KOPT-K1 (cell line): ENCODE data around the gene OR51L1.
"Not testable (repeated sequence)": the region's sequence is repeated elsewhere in the genome, so short reads cannot be mapped to it uniquely, and the experiment has no call there.

Source experiments
- H3K27ac ChIP-seq: fragments of 200-600 bp; sonication (generic); 2 replicates; pipeline ENCODE4 v1.5.1; 2016; ENCODE audit warnings: antibody characterized with exemption, mild to moderate bottlenecking, low read depth, low read length; ENCODE audit not compliant: poor library complexity, severe bottlenecking
- H3K36me3 ChIP-seq: fragments of 200-600 bp; sonication (generic); 2 replicates; pipeline ENCODE4 v1.5.1; 2017; ENCODE audit warnings: antibody characterized with exemption, mild to moderate bottlenecking, low read length, moderate library complexity; ENCODE audit not compliant: insufficient read depth
- H3K9me3 ChIP-seq: fragments of 200-600 bp; sonication (generic); 2 replicates; pipeline ENCODE4 v1.5.1; 2017; ENCODE audit warnings: antibody characterized with exemption, low read length, mild to moderate bottlenecking; ENCODE audit not compliant: insufficient read depth, poor library complexity, severe bottlenecking

Gene OR51L1, protein sequence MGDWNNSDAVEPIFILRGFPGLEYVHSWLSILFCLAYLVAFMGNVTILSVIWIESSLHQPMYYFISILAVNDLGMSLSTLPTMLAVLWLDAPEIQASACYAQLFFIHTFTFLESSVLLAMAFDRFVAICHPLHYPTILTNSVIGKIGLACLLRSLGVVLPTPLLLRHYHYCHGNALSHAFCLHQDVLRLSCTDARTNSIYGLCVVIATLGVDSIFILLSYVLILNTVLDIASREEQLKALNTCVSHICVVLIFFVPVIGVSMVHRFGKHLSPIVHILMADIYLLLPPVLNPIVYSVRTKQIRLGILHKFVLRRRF

DNA sequence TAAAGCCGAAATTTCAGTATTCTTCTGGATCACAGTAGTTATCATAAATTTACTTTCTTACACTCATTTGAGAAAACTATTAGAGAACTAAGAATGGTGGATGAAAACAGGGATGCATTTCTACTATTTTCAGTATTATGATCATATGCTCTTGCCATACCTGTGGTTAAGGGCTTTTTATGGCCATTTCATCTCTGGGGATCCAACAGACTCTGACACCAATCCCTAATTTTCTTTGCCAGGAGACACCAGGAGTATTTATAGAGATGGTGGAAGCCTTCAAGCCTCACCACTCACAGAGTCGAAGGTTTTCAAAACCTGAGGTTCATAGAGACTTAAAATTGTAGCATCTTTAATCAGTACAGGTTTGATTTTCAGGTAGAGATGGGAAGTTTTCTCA is at the start of gene OR51L1:
Gene OR51L1, plus strand, starts transcription at position 301 of the 400 bp plus-strand sequence. CDS start 4,132 bp downstream, outside the sequence.
- Histone ChIP-seq H3K9me3 (no peaks in the 10 kb centered on the region), H3K27ac (no peak within 1 kb of the TSS), H3K36me3 (no peaks in the 10 kb centered on the region)

DNA sequence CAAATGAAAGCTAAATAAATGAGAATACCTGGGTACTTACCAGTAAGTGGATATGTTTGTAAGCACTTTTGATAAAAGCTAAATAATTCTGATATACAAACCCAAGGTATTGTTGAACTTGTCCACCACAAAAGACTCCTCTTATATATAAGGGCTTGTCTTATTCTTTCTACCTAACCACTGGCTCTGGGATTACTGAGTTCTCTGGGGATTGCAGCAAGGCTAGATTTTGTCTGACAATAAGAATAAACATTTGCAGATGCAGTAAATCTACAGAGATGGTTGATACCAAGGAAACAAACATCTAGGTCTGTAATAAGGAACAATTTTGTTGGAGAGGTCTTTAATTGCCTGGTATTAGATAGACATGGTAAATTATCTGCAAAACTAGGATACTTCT is 47.1 kb upstream of the OR51L1 start, which contains the start of gene OR51A4:
Gene OR51A4, minus strand, starts transcription at position 101 of the 400 bp plus-strand sequence. CDS start 505 bp downstream, outside the sequence.
- no peak within 1 kb of the TSS for H3K27ac ChIP-seq
- H3K36me3 ChIP-seq, result no peaks in the 10 kb centered on the region
- H3K9me3 ChIP-seq, result no peaks in the 10 kb centered on the region

DNA sequence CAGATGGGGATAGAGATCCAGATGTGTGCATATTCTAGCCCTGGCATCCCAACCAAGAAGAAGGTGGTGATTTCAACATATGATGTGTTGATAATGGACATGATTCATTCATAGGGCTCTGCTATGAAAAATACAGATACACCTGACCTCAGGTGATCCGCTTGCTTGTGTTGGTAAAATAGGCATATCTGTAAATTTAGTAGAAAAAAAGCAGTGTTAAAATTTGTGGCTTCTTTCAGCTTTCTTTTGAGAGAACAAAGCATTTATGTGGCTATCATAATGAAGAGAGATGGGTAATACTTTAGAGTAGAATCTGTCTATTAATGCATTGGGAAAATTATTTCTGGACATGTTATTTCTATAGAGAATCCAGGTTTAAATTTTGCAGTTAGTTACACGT is 39.0 kb upstream of the OR51L1 start, which contains the start of gene OR51A2:
Gene OR51A2, minus strand, starts transcription at position 101 of the 400 bp plus-strand sequence. Its CDS starts 0 bp downstream, at position 101.
- H3K27ac ChIP-seq, H3K36me3 ChIP-seq, H3K9me3 ChIP-seq: not testable (repeated sequence)

DNA sequence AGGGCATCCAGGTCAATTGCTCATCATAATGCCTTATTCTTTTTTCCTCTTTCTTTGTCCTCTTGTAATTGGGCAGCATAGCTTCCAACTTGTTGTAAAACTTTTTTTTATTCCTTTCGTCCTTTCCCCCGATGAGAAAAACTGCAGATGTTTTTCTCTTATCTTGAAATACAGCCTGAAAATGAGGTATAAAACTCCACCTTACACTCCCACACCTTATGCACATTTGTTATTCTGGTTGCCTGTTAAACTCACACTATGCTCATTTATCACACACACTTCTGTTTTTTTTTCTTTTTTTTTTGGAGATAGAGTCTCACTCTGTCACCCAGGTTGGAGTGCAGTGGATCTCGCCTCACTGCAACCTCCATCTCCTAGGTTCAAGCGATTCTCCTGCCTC is 37.3 kb upstream of the OR51L1 start:
- H3K27ac ChIP-seq, result no peak overlapping the region
- no peaks in the 10 kb centered on the region for H3K9me3 ChIP-seq
- H3K36me3 ChIP-seq, result no peaks in the 10 kb centered on the region

DNA sequence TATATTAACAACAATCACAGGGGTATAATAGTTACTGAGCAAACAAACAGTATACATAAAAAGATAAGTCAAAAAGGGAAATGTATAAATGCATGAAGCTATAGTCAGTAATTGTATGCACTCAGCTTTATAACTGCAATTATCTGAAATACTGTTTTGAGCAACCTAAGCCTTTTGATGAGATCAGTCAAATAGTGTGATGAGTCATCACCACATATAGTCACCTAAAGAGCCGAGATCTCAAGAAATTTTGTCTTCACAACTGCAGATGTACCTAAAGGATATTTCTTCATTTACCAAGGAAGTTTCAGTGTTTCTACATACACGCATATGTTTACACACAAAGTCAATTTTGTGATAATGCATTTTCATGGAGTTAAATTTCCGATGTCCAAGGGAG is 33.8 kb upstream of the OR51L1 start:
- no peaks in the 10 kb centered on the region for H3K9me3 ChIP-seq
- no peak overlapping the region for H3K27ac ChIP-seq
- no peaks in the 10 kb centered on the region for H3K36me3 ChIP-seq

DNA sequence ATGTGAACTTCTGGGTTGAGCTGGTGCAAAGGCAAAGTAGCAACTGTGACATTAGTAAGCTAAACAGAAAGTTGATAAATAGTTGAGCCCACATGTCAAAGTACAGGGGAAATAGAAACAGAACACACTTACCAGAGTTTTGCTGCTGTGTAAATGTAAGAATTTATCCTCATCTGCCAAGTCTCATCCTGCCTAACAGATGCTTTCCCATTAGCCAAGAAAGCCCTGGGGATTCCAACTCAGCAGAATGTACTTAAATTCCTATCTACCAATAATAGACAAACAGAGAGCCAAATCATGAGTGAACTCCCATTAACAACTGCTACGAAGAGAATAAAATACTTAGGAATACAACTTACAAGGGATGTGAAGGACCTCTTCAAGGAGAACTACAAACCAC is 31.8 kb upstream of the OR51L1 start:
- Histone ChIP-seq H3K27ac (no peak overlapping the region), H3K9me3 (no peaks in the 10 kb centered on the region), H3K36me3 (no peaks in the 10 kb centered on the region)

DNA sequence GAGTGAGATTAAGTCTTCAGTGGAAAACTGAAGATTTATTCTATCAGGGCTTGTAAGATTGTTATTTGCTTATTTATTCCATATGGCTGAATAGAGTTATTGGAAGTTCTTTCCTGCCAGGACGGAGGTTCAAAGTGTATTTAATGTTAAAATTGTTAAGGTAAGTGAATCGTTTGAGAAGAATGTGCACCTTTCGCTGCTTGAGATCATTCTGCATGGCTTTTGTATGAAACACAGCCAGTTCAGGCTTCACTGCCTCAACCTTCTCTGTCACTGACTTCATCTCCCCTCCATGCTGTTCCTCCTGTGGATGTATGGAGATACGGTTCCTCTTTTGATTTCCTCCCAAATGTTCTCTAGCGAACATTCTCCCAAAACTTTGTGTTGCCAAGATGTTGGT is 19.2 kb upstream of the OR51L1 start:
- H3K36me3 ChIP-seq, result no peaks in the 10 kb centered on the region
- H3K27ac ChIP-seq, result no peak overlapping the region
- H3K9me3 ChIP-seq, result peaks cover 5% of the 10 kb centered on the region

DNA sequence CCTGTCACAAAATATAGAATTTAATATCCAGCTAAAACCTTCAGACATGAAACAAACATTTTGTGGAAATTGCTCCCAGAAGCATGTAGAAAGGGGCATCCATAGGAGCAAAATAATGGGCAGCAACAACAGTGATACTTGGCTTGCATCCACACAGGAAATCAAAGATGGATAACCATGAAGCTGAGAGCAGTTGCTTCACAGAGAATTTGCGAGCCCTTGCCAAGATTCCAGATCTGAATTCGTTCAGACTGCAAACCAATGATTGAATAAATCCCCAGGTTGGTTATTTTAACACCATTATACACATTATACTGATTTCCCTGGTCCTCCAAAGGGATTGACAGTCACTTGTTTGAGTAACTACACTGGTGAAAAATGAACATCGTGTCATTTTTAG is 15.6 kb upstream of the OR51L1 start:
- peaks cover 5% of the 10 kb centered on the region for H3K9me3 ChIP-seq
- H3K27ac ChIP-seq, result no peak overlapping the region
- no peaks in the 10 kb centered on the region for H3K36me3 ChIP-seq

DNA sequence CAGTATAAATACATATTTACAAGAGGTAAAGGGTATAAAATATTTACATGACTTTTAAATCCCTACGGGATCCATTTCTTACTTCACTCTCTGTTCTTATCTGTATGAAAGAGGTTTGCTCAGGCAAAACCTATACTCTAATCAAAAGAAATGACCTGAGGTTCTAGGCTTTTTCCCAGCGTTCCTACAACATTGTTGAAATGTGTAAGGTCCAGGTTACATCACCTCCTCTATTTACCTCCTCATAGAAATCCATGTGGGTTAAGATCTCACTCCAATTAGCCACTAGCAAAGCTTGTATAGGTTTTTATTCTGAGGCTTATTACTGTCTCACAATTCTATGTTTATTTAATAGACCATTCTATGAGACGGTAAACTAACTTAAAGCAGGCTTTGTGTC is 12.0 kb upstream of the OR51L1 start:
- Histone ChIP-seq H3K27ac (no peak overlapping the region), H3K36me3 (no peaks in the 10 kb centered on the region), H3K9me3 (peaks cover under 1% of the 10 kb centered on the region)

DNA sequence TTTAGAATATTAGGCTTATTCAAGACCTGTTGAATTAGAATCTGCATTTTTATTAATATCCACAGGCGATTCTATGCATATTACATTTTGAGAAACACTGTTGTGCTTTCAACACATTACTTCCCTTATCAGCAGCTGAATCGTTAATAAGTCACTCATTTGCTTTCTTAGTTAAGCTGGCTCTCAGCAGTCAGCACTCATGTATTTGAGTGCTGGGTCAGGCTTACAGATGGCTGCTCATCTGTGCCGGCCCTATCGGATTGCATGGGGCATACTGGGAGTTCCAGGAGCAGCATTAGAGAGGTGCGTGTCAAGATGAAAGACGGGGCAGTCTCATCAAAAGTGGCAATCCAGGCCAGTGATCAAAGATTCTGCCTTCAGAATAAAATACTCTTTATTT is 10.8 kb upstream of the OR51L1 start:
- Histone ChIP-seq H3K9me3 (no peaks in the 10 kb centered on the region), H3K36me3 (no peaks in the 10 kb centered on the region), H3K27ac (no peak overlapping the region)

DNA sequence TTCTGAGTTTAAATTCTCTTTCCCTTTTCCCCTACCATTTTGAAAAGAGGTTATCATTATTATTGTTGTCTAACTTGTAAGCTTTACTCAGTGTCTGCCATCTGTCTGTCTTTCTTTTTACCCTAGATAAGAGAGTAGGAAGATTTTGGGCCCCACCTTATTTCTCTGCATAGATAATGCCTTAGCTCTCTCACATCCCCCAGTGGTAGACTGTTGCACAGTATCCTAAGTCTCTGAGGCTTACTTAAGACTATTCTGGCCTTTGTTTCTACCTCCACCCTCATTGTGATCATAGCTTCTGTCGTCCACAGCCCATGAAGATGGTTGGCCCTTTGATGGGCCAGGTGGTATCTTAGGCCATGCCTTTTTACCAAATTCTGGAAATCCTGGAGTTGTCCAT is 3.6 kb upstream of the OR51L1 start:
- H3K27ac ChIP-seq, result no peak overlapping the region
- no peaks in the 10 kb centered on the region for H3K9me3 ChIP-seq
- no peaks in the 10 kb centered on the region for H3K36me3 ChIP-seq

DNA sequence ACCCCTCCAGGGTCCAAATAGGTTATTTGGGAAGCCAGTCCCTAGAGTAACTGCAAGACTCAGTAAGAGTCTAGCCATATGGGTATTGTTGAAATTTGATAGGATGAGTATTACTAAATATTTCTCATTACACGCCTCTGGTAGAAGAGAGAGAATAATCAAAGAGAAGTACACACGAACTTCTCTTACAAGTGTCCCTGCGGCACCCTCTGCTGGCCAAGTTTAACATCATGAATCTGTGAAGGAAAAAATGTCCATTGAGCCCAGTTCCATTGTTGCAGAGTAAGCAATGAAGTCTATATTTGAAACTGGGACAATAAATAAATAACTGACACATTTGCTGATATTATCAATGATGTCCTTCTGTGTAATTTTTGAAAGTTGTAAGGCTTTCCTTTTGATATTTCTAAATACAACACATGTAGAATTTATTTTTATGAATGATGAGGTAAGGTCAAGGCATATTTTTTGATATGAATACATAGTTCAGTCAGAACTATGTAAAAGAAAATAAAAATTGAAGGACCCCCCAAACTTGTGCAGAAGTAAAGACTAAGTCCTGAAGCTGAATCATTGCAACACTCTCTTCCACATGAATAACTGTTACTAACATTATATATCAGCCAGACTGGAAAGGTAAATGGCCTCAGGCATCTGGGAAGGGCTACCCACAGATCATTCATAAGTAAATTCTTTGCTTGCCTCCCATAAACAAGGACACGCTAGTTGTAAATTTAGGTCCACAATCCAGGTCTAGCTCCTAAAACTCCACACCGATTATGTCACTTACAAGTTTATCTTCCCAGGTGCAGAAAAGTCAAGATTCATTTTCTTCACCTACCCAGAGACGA is 10.0 kb downstream of the OR51L1 start:
- Histone ChIP-seq H3K36me3 (no peaks in the 10 kb centered on the region), H3K27ac (no peak overlapping the region), H3K9me3 (no peaks in the 10 kb centered on the region)

DNA sequence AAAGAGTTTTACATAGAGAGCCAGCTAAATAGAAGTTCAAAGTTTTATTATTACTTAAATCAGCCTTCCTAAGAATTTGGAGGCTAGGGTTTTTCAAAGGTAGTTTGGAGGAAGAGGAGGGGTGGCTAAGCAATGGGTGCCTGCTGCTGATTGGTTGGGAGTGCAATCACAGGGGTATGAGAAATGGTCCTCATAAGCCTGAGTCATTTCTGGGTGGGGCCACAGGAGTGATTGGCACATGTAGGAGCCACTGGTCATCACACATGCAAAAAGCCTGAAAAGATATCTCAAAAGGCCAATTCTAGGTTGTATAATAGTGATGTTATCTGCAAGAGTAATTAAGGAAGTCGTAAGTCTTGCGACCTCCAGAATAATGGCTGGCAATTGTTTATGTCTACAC is 12.9 kb downstream of the OR51L1 start:
- H3K9me3 ChIP-seq, result no peaks in the 10 kb centered on the region
- H3K36me3 ChIP-seq, result no peaks in the 10 kb centered on the region
- no peak overlapping the region for H3K27ac ChIP-seq

DNA sequence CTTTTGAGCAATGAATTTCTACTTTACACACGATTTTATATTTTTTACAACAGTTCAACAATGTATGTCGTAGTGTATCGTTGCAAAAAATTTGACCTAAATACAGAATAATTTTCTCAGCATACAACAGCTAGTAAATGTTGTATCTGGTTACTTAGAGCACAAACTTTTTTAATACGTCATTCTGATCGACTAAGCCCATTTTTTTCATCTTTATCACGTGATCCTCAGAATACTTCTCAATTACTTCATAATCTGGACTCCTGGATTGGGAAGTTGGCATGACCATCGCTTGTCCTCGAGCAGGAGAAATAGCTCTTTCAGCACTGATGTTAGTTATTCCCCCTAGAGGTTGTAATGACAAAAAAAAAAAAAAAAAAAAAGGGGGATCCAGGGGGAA is 16.6 kb downstream of the OR51L1 start:
- no peaks in the 10 kb centered on the region for H3K9me3 ChIP-seq
- H3K36me3 ChIP-seq, result no peaks in the 10 kb centered on the region
- H3K27ac ChIP-seq, result no peak overlapping the region

DNA sequence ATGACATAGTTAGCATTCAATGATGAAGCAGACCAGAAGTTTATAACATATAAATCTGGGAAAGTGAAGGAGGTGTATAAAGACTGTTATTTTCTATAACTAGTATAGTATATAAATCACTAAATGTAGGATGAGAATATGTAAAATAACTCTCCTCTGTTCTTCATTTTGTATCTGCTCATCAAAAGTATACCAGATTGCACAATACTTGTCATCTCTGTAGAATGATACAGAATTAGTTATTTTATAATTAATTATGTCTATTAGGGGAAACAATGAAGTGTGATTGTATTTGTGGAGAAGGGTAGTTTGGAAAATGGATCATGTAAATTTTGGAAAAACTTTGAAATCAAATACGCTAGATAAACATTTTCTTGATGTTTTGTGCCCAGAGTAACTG is 18.4 kb downstream of the OR51L1 start:
- Histone ChIP-seq H3K27ac (no peak overlapping the region), H3K36me3 (no peaks in the 10 kb centered on the region), H3K9me3 (no peaks in the 10 kb centered on the region)
